AG04450 (cell line): ENCODE results near the gene COLEC11. TPM values are rescaled to one million over a fixed set of nuclear protein-coding genes. Genes with fewer than 3 reads are reported as not detected.
A peak's percentile ranks its signal among the peaks of the same experiment; 100 is the strongest.

ENCODE experiments used
- CTCF ChIA-PET: fragments of 300-600, 350-600 bp; formaldehyde crosslinking; extraction: SDS; loops from one replicate; lab custom pipeline; 2022; ENCODE audit warnings: antibody characterized with exemption, inconsistent platforms; lab: Charles Lee
- POLR2A ChIA-PET: fragments of 350-600 bp; formaldehyde crosslinking; extraction: SDS; loops from one replicate; lab custom pipeline; 2021; ENCODE audit warnings: antibody characterized with exemption, inconsistent platforms; lab: Yijun Ruan, JAX
- DNase-seq: peaks from one replicate; pipeline ENCODE4 v3.0.0-alpha.2; 2011; ENCODE audit warnings: low read depth, low spot score
- H3K27ac ChIP-seq: one replicate; pipeline ENCODE4 v1.5.1; 2012; ENCODE audit warnings: low read depth, low read length, control low read depth
- H3K27me3 ChIP-seq: one replicate; pipeline ENCODE4 v1.6.0; 2012; ENCODE audit warnings: low read length; ENCODE audit not compliant: control insufficient read depth, insufficient read depth
- H3K4me3 ChIP-seq: 2 replicates; pipeline ENCODE4 v1.5.1; 2011; ENCODE audit warnings: mild to moderate bottlenecking, low read depth, low read length, control low read depth
- H3K9me3 ChIP-seq: 2 replicates; pipeline ENCODE4 v1.5.1; 2012; ENCODE audit warnings: low read length; ENCODE audit not compliant: control insufficient read depth, insufficient read depth
- polyA plus RNA-seq: library from polyadenylated mRNA; depleted of rRNA; stranded (reverse); fragments of >200 nt; gene quantifications from 2 replicates; pipeline ENCODE4 v1.2.3, GENCODE V29; 2011
- TF ChIP-seq, protein P1 (sequence below): IDR thresholded peaks from 2 replicates; pipeline ENCODE4 v1.5.1; 2011; ENCODE audit warnings: low read depth, low read length, control low read depth, inconsistent platforms

The COLEC11 gene
- polyA plus RNA-seq, 1 experiment, result 0.68 TPM

DNA sequence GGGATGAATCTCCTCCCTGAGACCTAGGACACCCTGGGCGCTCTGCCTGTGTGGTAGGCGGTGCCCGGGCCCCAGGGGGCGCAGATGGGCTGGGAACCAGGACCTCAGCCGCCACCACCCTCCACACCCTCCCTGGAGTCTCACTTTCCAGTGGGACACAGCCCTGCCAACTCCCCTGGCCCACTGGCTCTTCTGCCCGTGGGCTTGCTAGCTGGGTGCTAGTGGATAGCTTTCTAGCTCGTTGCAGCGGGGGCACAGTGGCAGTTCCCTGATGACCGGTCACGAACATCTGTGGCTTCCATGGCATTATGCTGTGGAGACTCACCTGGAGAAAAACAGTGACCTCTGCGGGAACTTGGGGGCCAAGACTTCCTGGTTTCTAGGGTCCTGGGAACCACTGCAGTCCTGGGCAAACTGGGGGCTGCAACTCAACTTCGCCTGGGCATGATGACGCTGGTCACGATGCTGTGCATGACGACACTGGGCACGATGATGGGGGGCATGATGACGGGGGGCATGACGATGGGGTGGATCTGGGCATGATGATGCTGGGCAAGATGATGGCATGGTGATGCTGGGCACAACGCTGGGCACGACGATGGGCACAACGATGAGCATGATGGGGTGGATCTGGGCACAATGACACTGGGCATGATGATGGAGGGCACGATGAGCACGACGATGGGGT, 32.0 kb downstream of the COLEC11 start:
- peaks cover 5% of the 10 kb centered on the region for H3K27me3 ChIP-seq
- peak overlapping the region; percentile 70 for H3K27ac ChIP-seq
- TF ChIP-seq, protein P1, sequence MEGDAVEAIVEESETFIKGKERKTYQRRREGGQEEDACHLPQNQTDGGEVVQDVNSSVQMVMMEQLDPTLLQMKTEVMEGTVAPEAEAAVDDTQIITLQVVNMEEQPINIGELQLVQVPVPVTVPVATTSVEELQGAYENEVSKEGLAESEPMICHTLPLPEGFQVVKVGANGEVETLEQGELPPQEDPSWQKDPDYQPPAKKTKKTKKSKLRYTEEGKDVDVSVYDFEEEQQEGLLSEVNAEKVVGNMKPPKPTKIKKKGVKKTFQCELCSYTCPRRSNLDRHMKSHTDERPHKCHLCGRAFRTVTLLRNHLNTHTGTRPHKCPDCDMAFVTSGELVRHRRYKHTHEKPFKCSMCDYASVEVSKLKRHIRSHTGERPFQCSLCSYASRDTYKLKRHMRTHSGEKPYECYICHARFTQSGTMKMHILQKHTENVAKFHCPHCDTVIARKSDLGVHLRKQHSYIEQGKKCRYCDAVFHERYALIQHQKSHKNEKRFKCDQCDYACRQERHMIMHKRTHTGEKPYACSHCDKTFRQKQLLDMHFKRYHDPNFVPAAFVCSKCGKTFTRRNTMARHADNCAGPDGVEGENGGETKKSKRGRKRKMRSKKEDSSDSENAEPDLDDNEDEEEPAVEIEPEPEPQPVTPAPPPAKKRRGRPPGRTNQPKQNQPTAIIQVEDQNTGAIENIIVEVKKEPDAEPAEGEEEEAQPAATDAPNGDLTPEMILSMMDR, result peak; percentile 30
- no peak for DNase-seq
- peaks cover 8% of the 10 kb centered on the region for H3K9me3 ChIP-seq
- ChIA-PET POLR2A (interaction anchor here (1.3 kb wide), 1 partner anchor 41 kb away, joined by 7 read pairs; no protein-coding TSS in a partner anchor), CTCF (interaction anchor here (0.9 kb wide), 1 partner anchor 9 kb away, joined by 3 read pairs; no protein-coding TSS in a partner anchor)
- no peak overlapping the region for H3K4me3 ChIP-seq

DNA sequence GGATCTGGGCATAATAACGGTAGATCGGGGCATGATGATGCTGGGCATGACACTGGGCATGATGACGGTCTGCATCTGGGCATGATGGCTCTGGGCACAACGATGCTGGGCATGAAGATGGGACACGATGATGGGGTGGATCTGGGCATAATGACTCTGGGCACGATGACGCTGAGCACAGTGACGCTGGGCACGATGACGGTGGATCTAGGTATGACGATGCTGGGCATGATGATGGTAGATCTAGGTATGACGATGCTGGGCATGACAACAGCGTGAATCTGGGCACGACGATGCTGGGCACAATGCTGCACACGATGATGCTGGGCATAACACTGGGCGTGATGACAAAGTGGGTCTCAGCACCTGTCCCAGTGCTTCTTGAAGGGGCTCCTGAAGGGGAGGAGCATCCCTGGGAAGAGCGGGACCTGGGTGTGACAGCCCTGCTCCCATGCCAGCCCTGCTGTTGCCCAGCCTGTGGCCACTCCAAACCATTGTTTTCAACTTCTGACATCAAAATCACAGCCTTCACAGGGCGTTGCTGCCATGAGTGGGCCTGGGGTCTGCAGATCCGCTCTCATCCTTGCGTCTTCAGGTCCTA, 32.7 kb downstream of the COLEC11 start:
- Histone ChIP-seq H3K27me3 (peaks cover 5% of the 10 kb centered on the region), H3K9me3 (peaks cover 12% of the 10 kb centered on the region), H3K4me3 (no peak overlapping the region), H3K27ac (no peak overlapping the region)
- POLR2A ChIA-PET, result no interaction called here
- DNase-seq, result no peak
- TF ChIP-seq, protein P1, result no peak
- CTCF ChIA-PET, result no interaction called here

DNA sequence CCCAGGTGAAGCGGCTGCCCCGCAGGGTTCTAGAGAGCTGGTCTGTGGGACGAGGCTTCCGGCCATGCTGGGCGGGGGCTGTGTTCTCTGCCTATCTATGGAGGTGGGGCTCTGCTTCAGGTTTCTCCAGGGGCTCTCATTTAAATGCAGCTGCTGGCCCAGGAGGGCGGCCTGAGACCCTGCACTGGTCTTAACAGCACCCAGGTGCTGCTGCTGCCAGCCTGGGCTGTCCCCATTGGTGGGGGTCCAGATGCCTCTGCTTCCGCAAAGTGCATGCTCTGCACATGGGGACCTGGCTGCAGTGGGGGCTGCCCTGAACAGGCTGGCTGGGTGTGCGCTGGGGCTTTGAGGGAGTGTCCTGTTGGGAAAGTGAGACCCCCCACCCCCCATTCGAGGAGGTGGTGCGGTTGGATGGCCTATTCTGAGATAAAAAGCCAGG, 33.3 kb downstream of the COLEC11 start:
- Histone ChIP-seq H3K9me3 (peaks cover 13% of the 10 kb centered on the region), H3K27ac (no peak overlapping the region), H3K27me3 (peaks cover 5% of the 10 kb centered on the region), H3K4me3 (no peak overlapping the region)
- no peak for DNase-seq
- TF ChIP-seq, protein P1, result no peak
- ChIA-PET POLR2A (interaction anchor here (1.5 kb wide), 1 partner anchor 53 kb away, joined by 3 read pairs; no protein-coding TSS in a partner anchor), CTCF (interaction anchor here (1.2 kb wide), 1 partner anchor 22 kb away, joined by 4 read pairs; no protein-coding TSS in a partner anchor)

DNA sequence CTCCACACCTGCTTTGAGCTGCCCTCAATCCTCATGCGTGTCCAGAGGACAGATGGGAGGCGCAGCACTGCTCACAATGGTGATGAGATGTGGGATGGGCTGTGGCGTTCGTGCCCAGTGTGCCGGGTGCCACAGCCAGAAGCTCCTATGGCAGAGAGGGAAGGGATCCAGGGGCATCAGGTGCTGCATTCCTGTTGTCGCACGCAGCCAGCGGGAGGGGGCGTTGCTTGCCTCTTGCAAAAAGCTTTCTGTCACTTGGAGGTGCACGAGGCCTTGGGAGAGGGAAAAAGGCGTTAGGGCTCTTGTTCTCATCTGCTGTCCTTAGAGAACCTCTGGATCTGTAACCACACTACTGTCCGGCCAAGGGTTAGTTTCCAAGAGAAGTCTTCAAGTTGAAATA, 33.9 kb downstream of the COLEC11 start:
- Histone ChIP-seq H3K9me3 (peaks cover 14% of the 10 kb centered on the region), H3K27me3 (peaks cover 6% of the 10 kb centered on the region), H3K27ac (no peak overlapping the region), H3K4me3 (no peak overlapping the region)
- DNase-seq, result no peak
- TF ChIP-seq, protein P1, result no peak
- ChIA-PET CTCF (interaction anchor here (0.9 to 1.2 kb wide), 2 partner anchors 13 to 21 kb away, joined by 3 to 4 read pairs; no protein-coding TSS in a partner anchor), POLR2A (interaction anchor here (1.5 kb wide), 1 partner anchor 53 kb away, joined by 3 read pairs; no protein-coding TSS in a partner anchor)

DNA sequence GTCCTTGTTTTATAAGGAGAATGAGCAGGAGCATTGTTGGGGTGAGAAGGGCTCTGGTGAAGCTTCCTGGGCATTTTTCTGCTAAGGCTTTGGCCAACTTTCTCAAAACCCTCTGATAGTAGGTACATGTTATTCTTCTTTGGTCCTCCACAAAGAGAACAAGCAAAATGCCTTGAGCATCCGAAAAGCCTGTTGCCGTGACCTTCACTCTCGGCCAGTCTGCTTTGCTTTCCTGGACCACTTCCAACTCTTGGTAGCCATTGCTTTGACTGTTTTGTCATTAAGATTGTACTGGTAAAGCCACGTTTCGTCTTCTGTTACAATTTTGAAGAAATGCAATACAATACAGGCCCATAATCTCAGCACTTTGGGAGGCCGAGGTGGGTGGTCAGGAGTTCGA, 35.7 kb downstream of the COLEC11 start:
- POLR2A ChIA-PET, result no interaction called here
- CTCF ChIA-PET, result no interaction called here
- DNase-seq, result no peak
- Histone ChIP-seq H3K27me3 (peaks cover 6% of the 10 kb centered on the region), H3K4me3 (no peak overlapping the region), H3K27ac (no peak overlapping the region), H3K9me3 (peaks cover 10% of the 10 kb centered on the region; the same call in 1 of the 2 replicates)
- TF ChIP-seq, protein P1, result no peak
